Stimulated activated naive B cell treated with anti-CD40 and anti-IgM and Interleukin-4, amounts not matched to agents 10 μg/mL and 1 μg/mL and 100 μg/mL, for 72 hours (primary cell): ENCODE data around the gene ALX4.

Experiments used
- ATAC-seq, 2 donors: fragments of 150-1000 bp; cut with Tn5 transposase; replicated peaks; 2 replicates each; pipeline ENCODE4 v1.10.0; 2021; ENCODE audit warnings: moderate library complexity in 1 of 2
- DNase-seq: peaks from one replicate; pipeline ENCODE4 v3.0.0; 2021
- H3K27ac Mint-ChIP-seq: one replicate; pipeline ENCODE4 v1.8.0; 2022; ENCODE audit warnings: mild to moderate bottlenecking, mixed read lengths
- H3K27me3 Mint-ChIP-seq, 2 donors: one replicate each; pipeline ENCODE4 v1.8.0; 2022; ENCODE audit warnings: mixed read lengths in 2 of 2
- H3K36me3 Mint-ChIP-seq, 2 donors: one replicate each; pipeline ENCODE4 v1.8.0; 2022; ENCODE audit warnings: mixed read lengths in 2 of 2, mild to moderate bottlenecking in 1 of 2
- H3K4me1 Mint-ChIP-seq, 2 donors: one replicate each; pipeline ENCODE4 v1.8.0; 2022; ENCODE audit warnings: mixed read lengths in 2 of 2, mild to moderate bottlenecking in 1 of 2
- H3K4me3 Mint-ChIP-seq, 2 donors: one replicate each; pipeline ENCODE4 v1.8.0; 2022; ENCODE audit warnings: mild to moderate bottlenecking in 2 of 2, mixed read lengths in 2 of 2, moderate library complexity in 1 of 2
- H3K9me3 Mint-ChIP-seq, 2 donors: one replicate each; pipeline ENCODE4 v1.8.0; 2022; ENCODE audit warnings: mixed read lengths in 2 of 2, mild to moderate bottlenecking in 1 of 2

The ALX4 gene

DNA sequence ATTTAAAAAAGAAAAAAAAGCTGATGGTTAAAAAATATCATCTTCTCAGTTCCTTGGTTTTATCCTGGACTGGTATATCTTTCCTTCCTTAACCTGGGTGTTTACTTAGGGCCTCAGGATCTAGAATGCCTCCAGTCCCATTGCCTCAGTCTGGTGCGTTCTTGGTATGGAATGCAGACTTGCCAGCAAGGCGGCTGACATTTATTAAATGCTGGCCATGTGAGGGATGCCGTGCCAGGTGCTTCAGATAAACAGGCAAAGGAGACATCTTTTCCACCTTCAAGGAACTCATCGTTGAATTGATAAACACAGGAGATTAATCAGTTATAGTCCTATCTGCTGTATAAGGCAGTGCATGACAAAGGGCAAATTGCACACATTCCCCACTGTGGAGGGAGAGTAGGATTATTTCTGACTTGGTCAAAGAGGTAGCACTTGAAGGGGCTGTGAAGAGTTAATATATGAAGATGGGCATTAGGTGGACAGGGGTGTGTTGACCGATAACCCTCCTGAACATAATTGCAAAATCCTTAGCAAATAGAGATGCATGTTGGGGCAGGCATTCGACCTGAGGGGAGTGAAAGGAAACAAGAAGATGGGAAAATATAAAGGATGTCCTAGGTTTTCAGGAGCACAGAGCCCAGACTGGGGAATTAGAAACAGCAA lies 54.4 kb downstream of the ALX4 start:
- H3K4me1 Mint-ChIP-seq = peaks cover 0 to 4% of the 10 kb centered on the region in 2 donors
- H3K36me3 Mint-ChIP-seq = peaks cover 23 to 30% of the 10 kb centered on the region in 2 donors
- no peak overlapping the region for H3K27ac Mint-ChIP-seq
- ATAC-seq = no peak
- no peaks in the 10 kb centered on the region for H3K27me3 Mint-ChIP-seq
- no peak for DNase-seq
- H3K4me3 Mint-ChIP-seq = no peak overlapping the region
- H3K9me3 Mint-ChIP-seq = peaks cover 18 to 22% of the 10 kb centered on the region in 2 donors

DNA sequence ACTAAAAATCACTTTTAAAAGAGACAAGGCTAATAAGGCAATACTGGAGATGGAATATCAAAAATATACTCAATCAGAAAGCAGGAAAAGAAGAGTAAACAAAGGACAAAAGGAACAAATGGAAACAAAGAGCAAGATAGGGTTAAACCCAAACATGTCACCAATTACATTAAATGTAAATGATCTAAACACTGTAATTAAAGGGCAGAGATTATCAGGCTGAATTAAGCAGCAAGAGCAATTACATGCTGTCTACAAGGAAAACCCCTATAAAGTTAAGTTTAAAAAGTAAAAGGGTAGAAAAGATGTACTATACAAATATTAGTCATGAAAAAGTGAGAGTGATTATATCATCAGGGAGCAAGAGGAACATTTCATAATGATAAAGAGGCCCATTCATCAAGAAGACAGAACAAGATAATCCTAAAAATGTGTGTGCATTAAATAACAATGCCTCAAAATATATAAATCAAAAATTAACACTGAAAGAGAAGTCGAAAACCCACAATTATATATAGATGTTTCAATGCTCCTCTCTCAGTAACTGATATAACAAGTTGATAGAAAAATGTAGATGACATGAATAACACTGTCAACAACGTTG lies 56.8 kb downstream of the ALX4 start:
- Mint-ChIP-seq H3K27me3 (no peaks in the 10 kb centered on the region), H3K4me3 (no peak overlapping the region), H3K36me3 (peaks cover 36 to 49% of the 10 kb centered on the region in 2 donors), H3K4me1 (peaks cover 0 to 4% of the 10 kb centered on the region in 2 donors), H3K27ac (no peak overlapping the region), H3K9me3 (peaks cover 18 to 22% of the 10 kb centered on the region in 2 donors)
- ATAC-seq = no peak
- DNase-seq = no peak

DNA sequence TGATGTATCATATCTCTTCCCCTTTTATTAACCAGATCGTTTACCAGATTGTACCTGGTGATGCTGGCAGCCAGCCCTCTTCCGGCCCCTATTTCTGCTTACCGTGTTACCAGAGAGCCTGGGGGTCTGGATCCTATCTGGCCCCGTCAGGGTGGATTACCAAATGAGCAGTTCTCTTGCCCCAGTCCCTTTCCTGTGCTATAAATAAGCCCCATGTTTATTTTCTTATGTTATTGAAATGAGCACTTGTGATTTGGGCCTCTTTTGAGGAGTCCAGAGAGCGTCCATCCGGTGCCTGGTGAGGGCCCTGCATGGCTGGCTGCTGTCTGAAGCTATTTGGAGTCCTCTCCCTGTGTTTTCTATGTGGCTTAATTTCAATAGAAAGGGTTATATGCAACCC lies 59.5 kb downstream of the ALX4 start:
- peaks cover 18 to 22% of the 10 kb centered on the region in 2 donors for H3K9me3 Mint-ChIP-seq
- H3K4me3 Mint-ChIP-seq = no peak overlapping the region
- ATAC-seq (no peak), DNase-seq (no peak)
- H3K27ac Mint-ChIP-seq = no peak overlapping the region
- H3K4me1 Mint-ChIP-seq = no peaks in the 10 kb centered on the region
- H3K36me3 Mint-ChIP-seq = peaks cover 42 to 54% of the 10 kb centered on the region in 2 donors
- no peaks in the 10 kb centered on the region for H3K27me3 Mint-ChIP-seq

DNA sequence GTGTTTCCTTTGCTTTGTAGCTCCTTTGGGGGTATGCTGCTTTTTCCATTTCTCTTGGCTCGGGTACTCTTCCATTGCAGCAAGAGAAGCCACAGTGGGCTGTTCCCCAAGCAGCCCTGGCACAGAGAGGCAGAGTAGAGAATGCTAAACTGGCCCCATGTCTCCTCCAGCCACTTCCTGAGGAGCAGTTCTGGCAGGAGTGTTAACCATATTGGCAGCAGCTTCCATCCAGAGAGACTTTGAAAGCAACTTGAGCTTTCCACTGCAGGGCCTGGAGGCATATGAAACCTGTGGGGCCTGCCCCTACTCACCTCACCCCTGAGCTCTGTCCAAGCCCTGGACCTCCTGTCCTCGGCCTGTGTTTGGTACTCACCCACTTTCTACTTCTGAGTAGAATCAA lies 61.8 kb downstream of the ALX4 start:
- Mint-ChIP-seq H3K27me3 (no peaks in the 10 kb centered on the region), H3K36me3 (peaks cover 55 to 68% of the 10 kb centered on the region in 2 donors)

DNA sequence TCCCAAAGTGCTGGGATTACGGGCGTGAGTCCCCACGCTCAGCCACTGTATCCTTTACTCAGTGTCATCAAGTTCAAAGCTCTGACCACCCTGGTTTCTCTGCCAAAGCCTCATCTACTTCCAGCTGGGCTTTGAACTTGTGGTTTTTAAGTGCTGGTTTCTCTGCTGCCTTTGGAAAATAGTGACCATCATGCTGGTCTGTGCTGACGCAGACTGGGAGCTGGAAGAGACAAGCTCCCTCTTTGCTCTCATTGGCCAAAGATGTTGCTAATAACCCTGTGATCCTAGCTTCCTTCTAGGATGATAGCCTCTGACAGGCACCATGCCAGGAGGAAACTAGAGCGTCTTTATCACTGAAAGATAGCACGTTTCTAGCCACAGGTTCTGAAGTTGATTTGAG lies 62.4 kb downstream of the ALX4 start:
- Mint-ChIP-seq H3K9me3 (peaks cover 13 to 15% of the 10 kb centered on the region in 2 donors), H3K36me3 (peaks cover 51 to 64% of the 10 kb centered on the region in 2 donors), H3K27ac (no peak overlapping the region), H3K27me3 (no peaks in the 10 kb centered on the region), H3K4me1 (no peaks in the 10 kb centered on the region), H3K4me3 (no peak overlapping the region)
- DNase-seq (no peak), ATAC-seq (no peak)

More for the DNA sequence above, 61.8 kb downstream of the ALX4 start:
- H3K27ac Mint-ChIP-seq = no peak overlapping the region
- H3K4me3 Mint-ChIP-seq = no peak overlapping the region
- DNase-seq (no peak), ATAC-seq (no peak)
- H3K9me3 Mint-ChIP-seq = peaks cover 18 to 21% of the 10 kb centered on the region in 2 donors
- no peaks in the 10 kb centered on the region for H3K4me1 Mint-ChIP-seq

DNA sequence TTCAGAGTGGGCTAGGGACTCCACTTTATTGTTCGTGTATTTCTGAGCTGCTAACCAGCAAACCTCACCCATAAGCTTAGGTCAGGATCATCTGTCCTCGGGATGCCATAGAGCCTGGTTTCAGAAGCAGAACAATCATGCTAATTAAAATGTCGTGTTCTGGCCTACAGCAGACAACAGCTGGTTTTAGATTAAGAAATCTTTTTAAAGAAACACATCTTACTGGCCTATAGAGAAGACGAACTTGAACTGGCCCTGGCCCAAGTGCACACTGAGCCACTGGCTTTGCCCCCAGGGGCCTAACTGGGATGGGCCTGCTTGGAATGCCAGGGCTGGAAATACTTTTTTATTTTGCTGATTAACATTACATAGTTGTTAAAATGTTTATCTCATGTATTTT lies 63.2 kb downstream of the ALX4 start:
- no peaks in the 10 kb centered on the region for H3K4me1 Mint-ChIP-seq
- H3K27ac Mint-ChIP-seq = no peak overlapping the region
- peaks cover 5 to 7% of the 10 kb centered on the region in 2 donors for H3K9me3 Mint-ChIP-seq
- no peaks in the 10 kb centered on the region for H3K27me3 Mint-ChIP-seq
- ATAC-seq = no peak
- H3K36me3 Mint-ChIP-seq = peaks cover 48 to 62% of the 10 kb centered on the region in 2 donors
- no peak overlapping the region for H3K4me3 Mint-ChIP-seq
- DNase-seq = no peak

DNA sequence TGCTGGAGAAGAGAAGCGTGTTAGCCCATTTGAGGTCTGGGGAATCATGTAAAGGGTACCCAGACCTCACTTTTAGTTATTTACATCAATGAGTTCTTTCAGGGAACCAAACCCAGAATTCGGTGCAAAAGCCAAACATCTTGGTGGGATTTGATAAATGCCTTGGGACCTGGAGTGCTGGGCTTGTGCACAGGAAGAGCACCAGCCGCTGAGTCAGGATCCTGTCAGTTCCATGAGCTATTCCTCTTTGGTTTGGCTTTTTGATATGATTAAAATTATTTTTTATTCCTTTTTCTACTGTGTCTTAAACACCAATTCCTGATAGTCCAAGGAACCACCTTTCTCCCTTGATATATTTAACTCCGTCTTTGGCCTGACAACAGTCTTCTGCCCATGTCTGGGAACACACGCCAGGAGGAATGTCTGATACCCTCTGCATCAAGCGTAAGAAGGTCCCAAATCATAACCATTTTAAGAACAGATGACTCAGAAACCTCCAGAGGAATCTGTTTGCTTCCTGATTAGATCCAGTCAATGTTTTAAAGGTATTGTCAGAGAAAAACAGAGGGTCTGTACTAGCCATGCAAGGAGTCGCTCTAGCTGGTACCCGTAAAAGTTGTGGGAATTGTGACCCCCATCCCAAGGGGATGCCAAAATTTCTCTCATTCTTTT lies 65.2 kb downstream of the ALX4 start:
- Mint-ChIP-seq H3K36me3 (peaks cover 40 to 54% of the 10 kb centered on the region in 2 donors), H3K27me3 (no peaks in the 10 kb centered on the region), H3K9me3 (no peaks in the 10 kb centered on the region), H3K27ac (no peak overlapping the region), H3K4me3 (no peak overlapping the region), H3K4me1 (no peaks in the 10 kb centered on the region)
- ATAC-seq (no peak), DNase-seq (no peak)

DNA sequence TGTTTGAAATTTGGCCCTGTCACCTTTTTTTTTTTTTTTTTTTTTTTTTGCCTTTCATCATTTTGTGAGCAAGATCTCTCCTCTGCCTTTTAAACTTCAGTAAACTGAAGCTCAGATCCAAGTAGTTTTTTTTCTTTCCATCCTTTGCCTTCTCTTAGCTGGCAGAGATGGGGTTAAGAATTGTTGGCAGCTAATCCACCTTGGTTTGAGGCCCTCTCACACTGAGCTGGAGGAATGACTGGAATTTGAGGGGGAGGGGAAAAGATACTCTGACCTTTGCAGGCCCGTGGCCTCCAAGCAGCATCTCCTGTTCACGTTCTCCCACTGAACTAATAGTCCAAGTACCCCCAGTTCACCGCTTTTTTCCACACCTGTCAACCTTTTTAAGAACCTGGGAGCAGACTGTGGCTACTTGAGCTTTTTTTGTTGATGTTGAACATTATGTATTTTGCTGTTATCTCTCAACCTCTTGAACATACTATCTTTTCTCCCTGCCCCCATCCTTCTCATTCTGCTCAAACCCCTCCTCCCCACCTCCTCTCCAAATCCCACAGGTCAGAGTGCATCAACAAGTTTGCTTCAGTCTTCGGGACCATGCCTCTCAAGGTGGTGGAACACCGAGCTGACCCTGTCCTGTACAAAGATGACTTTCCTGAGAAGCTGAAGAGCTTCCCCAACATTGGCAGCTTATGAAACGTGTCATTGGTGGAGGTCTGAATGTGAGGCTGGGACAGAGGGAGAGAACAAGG lies 66.2 kb downstream of the ALX4 start:
- H3K4me3 Mint-ChIP-seq = no peak overlapping the region
- peaks cover 38 to 49% of the 10 kb centered on the region in 2 donors for H3K36me3 Mint-ChIP-seq
- no peak for DNase-seq

DNA sequence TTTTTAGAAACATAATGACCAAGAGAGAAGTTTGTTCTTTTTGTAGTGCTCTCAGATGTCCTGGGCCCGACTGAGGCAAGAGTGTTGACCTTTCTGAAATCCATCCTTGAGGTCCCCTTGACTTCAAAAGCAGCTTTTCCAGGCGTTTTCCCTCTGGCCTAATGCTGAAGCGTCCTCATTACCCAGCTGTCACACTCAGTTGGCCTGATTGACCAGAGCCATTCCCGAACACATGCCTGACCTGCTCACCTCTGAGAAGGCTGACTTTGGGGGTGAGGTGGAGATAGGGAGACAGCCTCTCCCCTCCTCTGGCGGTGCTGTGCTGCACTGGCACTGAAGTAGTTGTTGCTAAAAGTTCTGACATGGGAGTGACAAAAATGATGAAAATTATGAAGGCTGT lies 66.9 kb downstream of the ALX4 start:
- no peaks in the 10 kb centered on the region for H3K4me1 Mint-ChIP-seq
- no peak overlapping the region for H3K27ac Mint-ChIP-seq
- H3K27me3 Mint-ChIP-seq = no peaks in the 10 kb centered on the region
- no peak for DNase-seq
- H3K9me3 Mint-ChIP-seq = no peaks in the 10 kb centered on the region
- ATAC-seq = no peak
- H3K4me3 Mint-ChIP-seq = no peak overlapping the region
- H3K36me3 Mint-ChIP-seq = peaks cover 35 to 52% of the 10 kb centered on the region in 2 donors

More for the DNA sequence above, 66.2 kb downstream of the ALX4 start:
- Mint-ChIP-seq H3K4me1 (no peaks in the 10 kb centered on the region), H3K27ac (no peak overlapping the region), H3K27me3 (no peaks in the 10 kb centered on the region), H3K9me3 (no peaks in the 10 kb centered on the region)
- no peak for ATAC-seq

DNA sequence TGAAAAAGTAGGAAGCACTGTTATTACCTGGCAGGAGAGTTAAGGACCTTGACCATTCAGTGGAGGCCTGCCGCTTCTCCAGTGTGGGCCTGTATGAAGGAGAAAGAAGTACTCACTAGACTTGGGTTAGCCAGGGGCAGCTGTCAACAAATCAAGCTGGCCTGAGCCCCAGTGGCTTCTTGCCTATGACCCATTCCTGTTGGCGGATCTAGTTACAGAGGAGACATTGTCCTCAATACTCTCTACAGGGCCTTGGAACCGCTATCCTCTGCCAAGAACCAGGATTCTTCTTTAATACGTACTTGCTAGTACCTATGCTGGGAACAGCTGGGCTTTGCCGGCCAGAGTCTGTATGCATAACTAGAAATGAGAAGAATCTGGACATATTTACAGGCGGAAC lies 68.1 kb downstream of the ALX4 start:
- no peak overlapping the region for H3K27ac Mint-ChIP-seq

DNA sequence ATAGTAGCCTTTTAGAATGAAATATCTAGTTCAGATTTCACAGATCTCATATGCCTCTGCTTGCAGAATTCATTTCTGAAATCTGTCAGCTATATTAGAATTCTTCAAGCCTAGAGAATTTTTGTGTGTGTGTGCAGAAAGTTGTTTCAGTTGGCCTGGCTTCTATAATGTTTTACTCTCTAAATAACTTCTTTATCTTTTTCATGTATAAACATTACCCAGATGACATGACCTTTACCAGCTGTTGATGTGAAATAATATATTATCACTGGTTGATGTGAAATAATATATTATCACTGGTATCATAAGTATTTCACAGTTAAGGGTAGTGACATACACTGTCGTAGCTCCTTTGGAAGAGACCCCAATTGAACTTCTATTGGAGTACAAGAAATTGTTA lies 72.8 kb downstream of the ALX4 start:
- Mint-ChIP-seq H3K4me3 (no peak overlapping the region), H3K4me1 (no peaks in the 10 kb centered on the region), H3K27me3 (no peaks in the 10 kb centered on the region), H3K36me3 (peaks cover 28 to 43% of the 10 kb centered on the region in 2 donors), H3K27ac (no peak overlapping the region), H3K9me3 (no peaks in the 10 kb centered on the region)
- ATAC-seq = no peak
- DNase-seq = no peak

More for the DNA sequence above, 68.1 kb downstream of the ALX4 start:
- Mint-ChIP-seq H3K9me3 (no peaks in the 10 kb centered on the region), H3K36me3 (peaks cover 33 to 54% of the 10 kb centered on the region in 2 donors), H3K4me3 (no peak overlapping the region), H3K4me1 (no peaks in the 10 kb centered on the region), H3K27me3 (no peaks in the 10 kb centered on the region)
- no peak for DNase-seq
- no peak for ATAC-seq

DNA sequence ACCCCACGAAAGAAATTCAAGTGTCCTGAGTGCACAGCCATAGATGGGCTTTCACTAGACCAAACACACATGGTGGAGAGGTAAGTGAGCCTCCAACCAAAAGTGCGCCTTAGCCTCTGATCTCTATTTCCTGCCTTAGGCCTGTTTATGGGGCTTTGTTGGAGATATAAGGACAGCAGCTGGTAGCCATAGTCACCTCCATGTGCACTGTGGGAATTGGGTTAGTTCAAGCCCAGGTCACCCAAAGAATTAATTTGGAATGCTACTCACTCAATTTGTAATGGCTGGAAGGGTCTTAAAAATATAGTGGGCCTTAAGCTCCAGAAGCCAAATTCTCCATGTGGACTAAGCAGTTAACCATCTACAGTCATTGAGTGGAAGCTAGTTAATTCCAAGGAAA lies 73.6 kb downstream of the ALX4 start:
- no peaks in the 10 kb centered on the region for H3K27me3 Mint-ChIP-seq
- H3K4me1 Mint-ChIP-seq = no peaks in the 10 kb centered on the region
- H3K36me3 Mint-ChIP-seq = peaks cover 23 to 38% of the 10 kb centered on the region in 2 donors
- no peak overlapping the region for H3K27ac Mint-ChIP-seq
- H3K4me3 Mint-ChIP-seq = no peak overlapping the region
- H3K9me3 Mint-ChIP-seq = no peaks in the 10 kb centered on the region
- DNase-seq (no peak), ATAC-seq (no peak)

DNA sequence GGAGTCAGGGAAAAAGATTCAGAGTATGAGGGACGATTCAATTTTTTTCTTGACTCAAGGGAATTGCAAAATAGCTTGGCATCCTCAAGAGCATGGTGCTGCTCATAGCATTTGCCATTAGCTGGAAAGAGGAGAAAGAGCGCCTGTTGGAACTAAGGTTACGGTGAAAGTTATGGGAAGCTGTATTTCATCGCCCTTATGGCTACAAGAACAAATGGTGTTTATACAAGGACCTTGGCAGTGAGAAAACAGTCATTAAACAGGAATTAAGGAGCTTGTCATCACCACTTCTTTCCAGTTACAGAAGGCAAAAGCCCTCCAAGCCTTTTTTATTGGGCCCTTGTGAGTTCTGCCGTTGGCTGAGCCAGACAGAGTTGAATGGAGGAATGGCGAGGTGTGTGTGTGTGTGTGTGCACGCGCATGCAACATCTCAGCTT lies 74.2 kb downstream of the ALX4 start:
- no peak overlapping the region for H3K4me3 Mint-ChIP-seq
- H3K36me3 Mint-ChIP-seq = peaks cover 25 to 38% of the 10 kb centered on the region in 2 donors
- H3K9me3 Mint-ChIP-seq = no peaks in the 10 kb centered on the region
- no peaks in the 10 kb centered on the region for H3K27me3 Mint-ChIP-seq
- ATAC-seq = no peak
- H3K4me1 Mint-ChIP-seq = no peaks in the 10 kb centered on the region
- H3K27ac Mint-ChIP-seq = no peak overlapping the region
- DNase-seq = no peak

DNA sequence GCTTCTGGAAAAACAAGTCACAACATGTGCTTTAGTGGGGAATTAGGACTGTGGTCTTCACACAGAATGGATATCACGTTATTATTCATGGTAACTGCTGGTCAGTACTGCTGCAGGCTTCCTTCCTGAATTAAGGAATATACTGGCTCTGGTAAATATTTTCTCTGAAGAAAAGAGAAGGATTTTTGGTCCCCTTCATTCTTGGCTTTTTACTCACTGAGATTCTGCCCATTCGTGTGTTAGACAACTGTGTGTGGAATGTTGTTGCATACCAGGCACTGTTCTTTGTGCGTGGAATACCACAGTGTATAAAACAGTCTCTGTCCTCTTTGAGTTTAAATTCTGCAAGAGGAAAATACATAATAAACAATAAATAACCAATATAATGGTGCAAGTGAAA lies 80.3 kb downstream of the ALX4 start:
- DNase-seq (no peak), ATAC-seq (no peak)
- no peaks in the 10 kb centered on the region for H3K9me3 Mint-ChIP-seq

More for the DNA sequence above, 80.3 kb downstream of the ALX4 start:
- Mint-ChIP-seq H3K27ac (no peak overlapping the region), H3K4me1 (no peaks in the 10 kb centered on the region), H3K4me3 (no peak overlapping the region), H3K27me3 (no peaks in the 10 kb centered on the region), H3K36me3 (peaks cover 5 to 16% of the 10 kb centered on the region in 2 donors)
